ENCODE results near the gene KCNIP1.

- TF ChIP-seq REST (IDR thresholded peaks at IDR 0.05; ENCODE audit: borderline replicate concordance) (no peak), POLR2AphosphoS5 (IDR thresholded peaks at IDR 0.05) (no peak), CTCF (IDR thresholded peaks at IDR 0.05; ENCODE audit: poor library complexity, severe bottlenecking) (no peak)
Observed at GRCh38 chr5:170751631-170752030, 247.8 kb downstream of the KCNIP1 start.
